Measurements from ENCODE around the gene CDH13.

GRCh38 chr16:83335076-83335475 lies 708.3 kb downstream of the CDH13 start:
- TF ChIP-seq, protein P1, sequence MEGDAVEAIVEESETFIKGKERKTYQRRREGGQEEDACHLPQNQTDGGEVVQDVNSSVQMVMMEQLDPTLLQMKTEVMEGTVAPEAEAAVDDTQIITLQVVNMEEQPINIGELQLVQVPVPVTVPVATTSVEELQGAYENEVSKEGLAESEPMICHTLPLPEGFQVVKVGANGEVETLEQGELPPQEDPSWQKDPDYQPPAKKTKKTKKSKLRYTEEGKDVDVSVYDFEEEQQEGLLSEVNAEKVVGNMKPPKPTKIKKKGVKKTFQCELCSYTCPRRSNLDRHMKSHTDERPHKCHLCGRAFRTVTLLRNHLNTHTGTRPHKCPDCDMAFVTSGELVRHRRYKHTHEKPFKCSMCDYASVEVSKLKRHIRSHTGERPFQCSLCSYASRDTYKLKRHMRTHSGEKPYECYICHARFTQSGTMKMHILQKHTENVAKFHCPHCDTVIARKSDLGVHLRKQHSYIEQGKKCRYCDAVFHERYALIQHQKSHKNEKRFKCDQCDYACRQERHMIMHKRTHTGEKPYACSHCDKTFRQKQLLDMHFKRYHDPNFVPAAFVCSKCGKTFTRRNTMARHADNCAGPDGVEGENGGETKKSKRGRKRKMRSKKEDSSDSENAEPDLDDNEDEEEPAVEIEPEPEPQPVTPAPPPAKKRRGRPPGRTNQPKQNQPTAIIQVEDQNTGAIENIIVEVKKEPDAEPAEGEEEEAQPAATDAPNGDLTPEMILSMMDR (IDR thresholded peaks at IDR 0.05), result no peak
- TF ChIP-seq ZFX (IDR thresholded peaks at IDR 0.05; ENCODE audit: borderline replicate concordance), result no peak
